Activated CD8-positive, alpha-beta memory T cell treated with anti-CD3 and anti-CD28 coated beads, Interleukin-2, amount 50 U/mL, for 48 hours (primary cell): ENCODE results near the gene SLC9A4.

ENCODE experiments used
- DNase-seq: peaks from one replicate; pipeline ENCODE4 v3.0.0-alpha.2; 2020

Gene SLC9A4

GRCh38 chr2:102473020-102473419, at the start of gene SLC9A4:
TSS of gene SLC9A4 (plus strand) at chr2:102473226. CDS start at chr2:102473760, 534 bp downstream.
- DNase-seq = peak; percentile 67

GRCh38 chr2:102423368-102423767, 49.7 kb upstream of the SLC9A4 start:
- no peak for DNase-seq

GRCh38 chr2:102424754-102425153, 48.3 kb upstream of the SLC9A4 start:
- DNase-seq = no peak

- DNase-seq = no peak
Observed at GRCh38 chr2:102425441-102426132, 47.4 kb upstream of the SLC9A4 start.

- DNase-seq = no peak
Observed at GRCh38 chr2:102427249-102427648, 45.8 kb upstream of the SLC9A4 start.

GRCh38 chr2:102428573-102428972, 44.5 kb upstream of the SLC9A4 start:
- DNase-seq = no peak

- no peak for DNase-seq
Observed at GRCh38 chr2:102432386-102432785, 40.6 kb upstream of the SLC9A4 start.

- no peak for DNase-seq
Observed at GRCh38 chr2:102433973-102434654, 38.9 kb upstream of the SLC9A4 start.

- DNase-seq = no peak
Observed at GRCh38 chr2:102434655-102435381, 38.2 kb upstream of the SLC9A4 start.

- no peak for DNase-seq
Observed at GRCh38 chr2:102435741-102436140, 37.3 kb upstream of the SLC9A4 start.

- no peak for DNase-seq
Observed at GRCh38 chr2:102436323-102436722, 36.7 kb upstream of the SLC9A4 start.

- DNase-seq = no peak
Observed at GRCh38 chr2:102437122-102437521, 35.9 kb upstream of the SLC9A4 start.

GRCh38 chr2:102438111-102438510, 34.9 kb upstream of the SLC9A4 start:
- DNase-seq = no peak

GRCh38 chr2:102438578-102438977, 34.4 kb upstream of the SLC9A4 start:
- DNase-seq = no peak

- no peak for DNase-seq
Observed at GRCh38 chr2:102439065-102439695, 33.8 kb upstream of the SLC9A4 start.

GRCh38 chr2:102442967-102443828, 29.8 kb upstream of the SLC9A4 start:
- no peak for DNase-seq

GRCh38 chr2:102444233-102444632, 28.8 kb upstream of the SLC9A4 start:
- no peak for DNase-seq

GRCh38 chr2:102446936-102447335, 26.1 kb upstream of the SLC9A4 start:
- no peak for DNase-seq

GRCh38 chr2:102449370-102449974, 23.6 kb upstream of the SLC9A4 start:
- DNase-seq = peak; percentile 79

- DNase-seq = no peak
Observed at GRCh38 chr2:102451968-102452367, 21.1 kb upstream of the SLC9A4 start.

- no peak for DNase-seq
Observed at GRCh38 chr2:102453501-102453900, 19.5 kb upstream of the SLC9A4 start.
